Caco-2 (cell line): ENCODE data around the gene UNK. TPM values are rescaled to one million over a fixed set of nuclear protein-coding genes. Genes with fewer than 3 reads are reported as not detected.

Experiments used
- BruUV-seq: library from RNA; stranded (reverse); fragments of 400-500 nt; replicated peaks from 2 replicates; lab custom pipeline; 2021; lab: Mats Ljungman, UMichigan
- CTCF ChIA-PET: fragments of 300-600 bp; sonication (Branson Sonifier 250); formaldehyde crosslinking; loops from one replicate; lab custom pipeline; 2022; ENCODE audit warnings: antibody characterized with exemption; lab: Charles Lee
- POLR2A ChIA-PET: fragments of 300-600 bp; sonication (Branson Sonifier 250); formaldehyde crosslinking; loops from one replicate; lab custom pipeline; 2022; ENCODE audit warnings: antibody characterized with exemption; lab: Charles Lee
- DNase-seq, 2 experiments: peaks; one replicate each; pipeline versions ENCODE4 v3.0.0 to v3.0.0-alpha.2; 2020 to 2022
- H3K27me3 ChIP-seq: replicated peaks from 2 replicates; pipeline ENCODE4 v1.6.0; 2011; ENCODE audit warnings: low read length; ENCODE audit not compliant: control insufficient read depth, insufficient read depth
- H3K36me3 ChIP-seq: 2 replicates; pipeline ENCODE4 v1.5.1; 2011; ENCODE audit warnings: low read length; ENCODE audit not compliant: control insufficient read depth, insufficient read depth
- H3K4me1 ChIP-seq: fragments of 250-450 bp; sonication (Bioruptor Pico); 2 replicates; pipeline ENCODE4 v1.5.1; 2020; ENCODE audit warnings: mild to moderate bottlenecking
- H3K4me3 ChIP-seq: 2 replicates; pipeline ENCODE4 v1.5.1; 2011; ENCODE audit warnings: low read depth, mild to moderate bottlenecking, control low read depth, low read length
- H3K9me3 ChIP-seq: fragments of 250-450 bp; sonication (Bioruptor Pico); 2 replicates; pipeline ENCODE4 v1.5.1; 2020; ENCODE audit warnings: mild to moderate bottlenecking, moderate library complexity
- H3K27ac Mint-ChIP-seq: one replicate; pipeline ENCODE4 v1.8.0; 2022; ENCODE audit warnings: mixed read lengths; ENCODE audit not compliant: unreplicated experiment
- H3K27me3 Mint-ChIP-seq: one replicate; pipeline ENCODE4 v1.8.0; 2022; ENCODE audit warnings: mixed read lengths; ENCODE audit not compliant: insufficient read depth, unreplicated experiment
- H3K36me3 Mint-ChIP-seq: one replicate; pipeline ENCODE4 v1.8.0; 2022; ENCODE audit warnings: mild to moderate bottlenecking, mixed read lengths; ENCODE audit not compliant: insufficient read depth, unreplicated experiment
- H3K4me1 Mint-ChIP-seq: one replicate; pipeline ENCODE4 v1.8.0; 2022; ENCODE audit warnings: low read depth, mixed read lengths; ENCODE audit not compliant: unreplicated experiment
- H3K4me3 Mint-ChIP-seq: one replicate; pipeline ENCODE4 v1.8.0; 2022; ENCODE audit warnings: mild to moderate bottlenecking, moderate library complexity, mixed read lengths; ENCODE audit not compliant: unreplicated experiment
- H3K9me3 Mint-ChIP-seq: one replicate; pipeline ENCODE4 v1.8.0; 2022; ENCODE audit warnings: mixed read lengths; ENCODE audit not compliant: unreplicated experiment
- intact Hi-C: fragments of 100-400 bp; cut with micrococcal nuclease; formaldehyde crosslinking; loops from one replicate; pipeline ENCODE4 v1.10.0; 2022; ENCODE audit not compliant: unreplicated experiment
- total RNA-seq: library from RNA; stranded (reverse); gene quantifications from 2 replicates; pipeline ENCODE4 v1.2.3, GENCODE V29; 2022
- TF ChIP-seq, protein P1 (sequence below), 2 experiments: fragments of 200-600 bp in 1 of 2; IDR thresholded peaks; 1 replicate in 1 of 2; 2 replicates in 1 of 2; pipeline versions ENCODE4 v1.5.1 to v1.8.0; 2011 to 2022; ENCODE audit warnings: antibody characterized with exemption in 1 of 2, control low read depth in 1 of 2, inconsistent platforms in 1 of 2, low read depth in 1 of 2, low read length in 1 of 2, mild to moderate bottlenecking in 1 of 2, moderate library complexity in 1 of 2; ENCODE audit not compliant: insufficient read depth in 1 of 2, severe bottlenecking in 1 of 2, unreplicated experiment in 1 of 2

Gene UNK
- total RNA-seq, 1 experiment from 2014 or later: 33.3 TPM

DNA sequence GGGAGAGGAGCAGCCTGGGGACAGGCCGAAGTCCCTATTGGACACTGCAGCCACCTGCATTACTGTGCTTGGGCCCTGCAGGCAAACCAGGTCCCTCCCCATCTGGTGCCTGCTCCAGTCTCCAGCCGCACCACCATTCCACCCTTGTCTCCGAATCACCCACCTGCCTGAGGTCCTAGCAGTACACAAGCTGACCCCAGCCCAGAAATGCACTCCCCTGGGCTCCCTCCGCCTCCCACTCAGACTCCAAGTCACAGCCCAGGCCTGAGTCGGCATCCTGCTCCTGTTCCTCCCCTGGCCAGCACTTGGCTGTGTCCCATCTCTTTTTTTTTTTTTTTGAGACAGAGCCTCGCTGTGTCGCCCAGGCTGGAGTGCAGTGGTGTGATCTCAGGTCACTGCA, 53.3 kb downstream of the UNK start:
- H3K27ac Mint-ChIP-seq: no peak overlapping the region
- H3K4me3 Mint-ChIP-seq: no peak overlapping the region
- Histone ChIP-seq H3K4me3 (no peak overlapping the region), H3K36me3 (no peaks in the 10 kb centered on the region), H3K4me1 (no peaks in the 10 kb centered on the region), H3K9me3 (no peaks in the 10 kb centered on the region), H3K27me3 (no peaks in the 10 kb centered on the region)
- H3K9me3 Mint-ChIP-seq: no peaks in the 10 kb centered on the region
- H3K27me3 Mint-ChIP-seq: no peaks in the 10 kb centered on the region
- H3K36me3 Mint-ChIP-seq: no peaks in the 10 kb centered on the region
- DNase-seq: no peak
- intact Hi-C loops: no loop called here
- peaks cover 6% of the 10 kb centered on the region for H3K4me1 Mint-ChIP-seq
- BruUV-seq: no TSS peak
- ChIA-PET POLR2A (interaction anchor here (1.0 kb wide), 1 partner anchor 58 kb away, joined by 5 read pairs; no protein-coding TSS in a partner anchor), CTCF (interaction anchor here (0.7 kb wide), 1 partner anchor 75 kb away, joined by 3 read pairs; no protein-coding TSS in a partner anchor)
- TF ChIP-seq, protein P1, sequence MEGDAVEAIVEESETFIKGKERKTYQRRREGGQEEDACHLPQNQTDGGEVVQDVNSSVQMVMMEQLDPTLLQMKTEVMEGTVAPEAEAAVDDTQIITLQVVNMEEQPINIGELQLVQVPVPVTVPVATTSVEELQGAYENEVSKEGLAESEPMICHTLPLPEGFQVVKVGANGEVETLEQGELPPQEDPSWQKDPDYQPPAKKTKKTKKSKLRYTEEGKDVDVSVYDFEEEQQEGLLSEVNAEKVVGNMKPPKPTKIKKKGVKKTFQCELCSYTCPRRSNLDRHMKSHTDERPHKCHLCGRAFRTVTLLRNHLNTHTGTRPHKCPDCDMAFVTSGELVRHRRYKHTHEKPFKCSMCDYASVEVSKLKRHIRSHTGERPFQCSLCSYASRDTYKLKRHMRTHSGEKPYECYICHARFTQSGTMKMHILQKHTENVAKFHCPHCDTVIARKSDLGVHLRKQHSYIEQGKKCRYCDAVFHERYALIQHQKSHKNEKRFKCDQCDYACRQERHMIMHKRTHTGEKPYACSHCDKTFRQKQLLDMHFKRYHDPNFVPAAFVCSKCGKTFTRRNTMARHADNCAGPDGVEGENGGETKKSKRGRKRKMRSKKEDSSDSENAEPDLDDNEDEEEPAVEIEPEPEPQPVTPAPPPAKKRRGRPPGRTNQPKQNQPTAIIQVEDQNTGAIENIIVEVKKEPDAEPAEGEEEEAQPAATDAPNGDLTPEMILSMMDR (IDR thresholded peaks at IDR 0.05; ENCODE audit: insufficient read depth in 1 of 2, low read depth in 1 of 2, low read length in 1 of 2, severe bottlenecking in 1 of 2, unreplicated experiment in 1 of 2): no peak

DNA sequence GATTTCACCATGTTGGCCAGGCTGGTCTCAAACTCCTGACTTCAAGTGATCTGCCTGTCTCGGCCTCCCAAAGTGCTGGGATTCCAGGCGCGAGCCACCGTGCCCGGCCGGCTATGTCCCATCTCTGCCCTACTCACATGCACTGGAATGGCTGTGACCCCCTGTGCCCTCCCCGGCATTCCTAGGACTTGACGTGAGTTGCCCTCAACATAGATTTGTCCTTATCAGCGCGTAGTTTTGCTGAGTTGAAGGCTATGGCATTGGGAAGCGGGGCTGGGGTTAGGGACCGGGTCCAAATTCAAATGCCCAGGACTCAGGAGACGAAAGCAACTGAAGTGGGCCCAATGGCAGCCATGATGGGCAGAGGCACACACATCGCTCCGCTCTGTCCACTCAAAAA, 53.8 kb downstream of the UNK start:
- no peaks in the 10 kb centered on the region for H3K9me3 Mint-ChIP-seq
- intact Hi-C loops: no loop called here
- no peak overlapping the region for H3K4me3 Mint-ChIP-seq
- ChIA-PET CTCF (interaction anchor here (0.7 kb wide), 1 partner anchor 76 kb away, joined by 3 read pairs; no protein-coding TSS in a partner anchor), POLR2A (no interaction called here)
- peaks cover 1% of the 10 kb centered on the region for H3K4me1 Mint-ChIP-seq
- H3K9me3 ChIP-seq: no peaks in the 10 kb centered on the region
- H3K27ac Mint-ChIP-seq: no peak overlapping the region
- TF ChIP-seq, protein P1 (IDR thresholded peaks at IDR 0.05; ENCODE audit: insufficient read depth in 1 of 2, low read depth in 1 of 2, low read length in 1 of 2, severe bottlenecking in 1 of 2, unreplicated experiment in 1 of 2): no peak
- no peaks in the 10 kb centered on the region for H3K27me3 ChIP-seq
- no peak for DNase-seq
- H3K36me3 ChIP-seq: no peaks in the 10 kb centered on the region
- no peak overlapping the region for H3K4me3 ChIP-seq
- no peaks in the 10 kb centered on the region for H3K27me3 Mint-ChIP-seq
- BruUV-seq: no TSS peak
- H3K36me3 Mint-ChIP-seq: no peaks in the 10 kb centered on the region
- H3K4me1 ChIP-seq: no peaks in the 10 kb centered on the region

DNA sequence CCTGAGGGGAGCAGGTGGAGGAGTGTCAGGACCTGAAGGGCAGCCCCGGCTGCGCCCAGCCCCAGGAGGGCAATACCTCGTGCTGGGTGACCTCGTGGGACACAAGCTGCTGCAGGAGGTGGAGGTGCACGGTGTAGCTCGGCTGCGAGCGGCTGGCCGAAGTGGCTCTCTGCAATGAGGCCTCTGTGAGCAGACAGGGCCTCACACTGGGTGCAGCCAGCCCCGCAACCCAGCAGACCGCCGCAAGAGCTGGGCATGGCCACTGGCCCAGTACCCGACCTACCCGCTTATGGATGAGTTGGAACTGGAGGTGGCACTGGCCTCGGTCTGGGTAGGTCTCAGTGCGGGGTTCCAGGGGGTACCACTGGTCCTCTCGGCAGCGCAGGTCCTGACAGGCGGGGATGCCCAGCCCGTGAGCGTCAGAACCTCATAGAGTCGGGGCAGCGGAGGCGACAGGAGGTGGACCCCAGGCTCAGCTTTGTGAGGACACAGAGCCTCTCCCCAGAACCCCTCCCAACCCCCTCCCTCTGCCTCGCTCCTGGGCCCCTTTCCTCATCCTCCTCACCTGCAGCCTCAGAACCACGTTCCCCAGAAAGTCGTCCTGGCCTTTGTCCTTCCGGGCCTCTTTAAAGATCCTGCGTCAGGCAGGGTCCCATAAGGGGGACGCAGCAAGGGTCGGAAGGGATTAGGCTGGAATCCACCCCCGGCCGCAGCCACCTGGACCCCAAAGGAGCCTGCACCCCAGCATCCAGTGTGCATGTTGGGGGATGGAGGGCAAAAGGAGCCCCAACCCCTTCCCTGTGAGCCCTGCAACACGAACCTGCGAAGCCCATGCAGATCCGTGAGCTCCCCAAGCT, 55.6 kb downstream of the UNK start:
- no peak overlapping the region for H3K4me3 Mint-ChIP-seq

More for the DNA sequence above, 55.6 kb downstream of the UNK start:
- no peak for DNase-seq
- H3K27ac Mint-ChIP-seq: no peak overlapping the region
- no peaks in the 10 kb centered on the region for H3K36me3 Mint-ChIP-seq
- H3K27me3 ChIP-seq: no peaks in the 10 kb centered on the region
- no peak overlapping the region for H3K4me3 ChIP-seq
- H3K27me3 Mint-ChIP-seq: no peaks in the 10 kb centered on the region
- no peaks in the 10 kb centered on the region for H3K36me3 ChIP-seq
- no TSS peak for BruUV-seq
- H3K9me3 ChIP-seq: no peaks in the 10 kb centered on the region
- peaks cover under 1% of the 10 kb centered on the region for H3K4me1 Mint-ChIP-seq
- H3K9me3 Mint-ChIP-seq: no peaks in the 10 kb centered on the region
- intact Hi-C loops: no loop called here
- TF ChIP-seq, protein P1 (IDR thresholded peaks at IDR 0.05; ENCODE audit: insufficient read depth in 1 of 2, low read depth in 1 of 2, low read length in 1 of 2, severe bottlenecking in 1 of 2, unreplicated experiment in 1 of 2): no peak
- H3K4me1 ChIP-seq: peaks cover 16% of the 10 kb centered on the region
- ChIA-PET CTCF (interaction anchor here (0.6 to 1.1 kb wide), 3 partner anchors 10 to 15 kb away, joined by 4 to 10 read pairs (median 6); no protein-coding TSS in a partner anchor), POLR2A (interaction anchor here (0.6 kb wide), 3 partner anchors 14 to 60 kb away, joined by 5 to 7 read pairs (median 5); no protein-coding TSS in a partner anchor)
